Measurements from ENCODE around the gene RAD50. TPM values are rescaled to one million over a fixed set of nuclear protein-coding genes. Genes with fewer than 3 reads are reported as not detected.

RAD50 gene
- 12.4 and 17.3 TPM in 2 replicates for total RNA-seq

GRCh38 chr5:132556763-132557477, at the start of gene RAD50:
Gene RAD50 (plus strand): TSS chr5:132556977. CDS start chr5:132557325, 348 bp downstream.

GRCh38 chr5:132543472-132544201, 13.1 kb upstream of the RAD50 start, which contains the start of gene IL5:
Gene IL5 (minus strand): TSS chr5:132543522. CDS start chr5:132543478, 44 bp downstream.

GRCh38 chr5:132657676-132658380, 101.1 kb downstream of the RAD50 start, which contains the start of gene IL13:
Gene IL13 (plus strand): TSS chr5:132658173. CDS start chr5:132658187, 14 bp downstream.

DNA sequence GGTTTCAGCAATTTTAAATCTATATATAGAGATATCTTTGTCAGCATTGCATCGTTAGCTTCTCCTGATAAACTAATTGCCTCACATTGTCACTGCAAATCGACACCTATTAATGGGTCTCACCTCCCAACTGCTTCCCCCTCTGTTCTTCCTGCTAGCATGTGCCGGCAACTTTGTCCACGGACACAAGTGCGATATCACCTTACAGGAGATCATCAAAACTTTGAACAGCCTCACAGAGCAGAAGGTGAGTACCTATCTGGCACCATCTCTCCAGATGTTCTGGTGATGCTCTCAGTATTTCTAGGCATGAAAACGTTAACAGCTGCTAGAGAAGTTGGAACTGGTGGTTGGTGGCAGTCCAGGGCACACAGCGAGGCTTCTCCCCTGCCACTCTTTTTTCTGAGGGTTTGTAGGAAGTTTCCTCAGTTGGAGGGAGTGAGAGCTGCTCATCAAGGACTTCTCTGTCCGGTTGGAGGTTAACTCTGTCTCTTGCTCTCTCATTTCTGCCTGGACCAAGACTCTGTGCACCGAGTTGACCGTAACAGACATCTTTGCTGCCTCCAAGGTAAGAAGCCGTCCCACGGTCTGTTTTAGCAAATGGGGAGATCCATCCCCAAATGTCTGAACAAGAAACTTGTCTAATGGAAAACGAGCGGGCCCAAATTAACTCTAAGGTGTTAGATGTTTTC, 117.3 kb downstream of the RAD50 start, which contains the start of gene IL4:
Gene IL4, plus strand, starts transcription at position 51 of the 692 bp plus-strand sequence. Its CDS starts 62 bp downstream, at position 113.

Other genes with a start within 250 kb of the RAD50 start
- gene SLC22A5, start 187.3 kb upstream of the RAD50 start, total RNA-seq: 2.0 and 5.3 TPM in 2 replicates
- 17.0 and 22.7 TPM in 2 replicates for gene IRF1, start 66.2 kb upstream of the RAD50 start, total RNA-seq
- not detected in 2 replicates for gene IL5, start 13.5 kb upstream of the RAD50 start, total RNA-seq
- gene IL13, start 101.2 kb downstream of the RAD50 start, total RNA-seq: not detected in 2 replicates
- gene IL4, start 117.0 kb downstream of the RAD50 start, total RNA-seq: not detected in 2 replicates
- gene KIF3A, start 180.6 kb downstream of the RAD50 start, total RNA-seq: 7.5 and 9.1 TPM in 2 replicates
- gene CCNI2, start 190.4 kb downstream of the RAD50 start, total RNA-seq: under 0.01 TPM in 1 of 2 replicates, not detected in the other
- gene SEPTIN8, start 220.3 kb downstream of the RAD50 start, total RNA-seq: 47.9 and 48.3 TPM in 2 replicates

Data from vein endothelial cell (primary cell).